DMS53 treated with DMSO at 0.1 percent for 48 hours (cell line): ENCODE measurements around the gene MTHFD2L.
A peak's percentile ranks its signal among the peaks of the same experiment; 100 is the strongest.

Experiments
- DNase-seq: peaks from one replicate; lab custom pipeline; 2025; ENCODE audit not compliant: unreplicated experiment; lab: John Stamatoyannopoulos, UW

The MTHFD2L gene

DNA sequence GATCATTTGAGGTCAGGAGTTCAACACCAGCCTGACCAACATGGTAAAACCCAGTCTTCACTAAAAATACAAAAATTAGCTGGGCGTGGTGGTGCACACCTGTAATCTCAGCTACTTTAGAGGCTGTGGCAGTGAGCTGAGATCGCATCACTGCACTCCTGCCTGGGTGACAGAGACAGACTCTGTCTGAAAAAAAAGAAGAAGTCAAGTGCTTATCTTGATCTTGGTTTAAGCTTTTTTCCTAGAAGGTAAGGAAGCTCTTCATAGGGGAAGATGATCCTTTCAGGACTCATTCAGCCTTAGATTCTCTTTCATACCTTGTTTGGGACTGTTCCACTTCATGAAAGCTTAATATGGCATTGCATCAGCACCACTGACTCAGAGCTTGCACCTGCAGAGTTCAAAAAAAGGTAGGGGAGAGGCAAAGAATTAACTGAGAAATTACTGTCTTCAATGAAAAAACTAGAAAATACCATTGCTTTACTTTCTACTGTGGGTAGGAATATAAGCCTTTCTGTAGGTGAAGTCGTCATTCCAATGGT lies 79.6 kb downstream of the MTHFD2L start:
- peak; percentile 58 for DNase-seq

DNA sequence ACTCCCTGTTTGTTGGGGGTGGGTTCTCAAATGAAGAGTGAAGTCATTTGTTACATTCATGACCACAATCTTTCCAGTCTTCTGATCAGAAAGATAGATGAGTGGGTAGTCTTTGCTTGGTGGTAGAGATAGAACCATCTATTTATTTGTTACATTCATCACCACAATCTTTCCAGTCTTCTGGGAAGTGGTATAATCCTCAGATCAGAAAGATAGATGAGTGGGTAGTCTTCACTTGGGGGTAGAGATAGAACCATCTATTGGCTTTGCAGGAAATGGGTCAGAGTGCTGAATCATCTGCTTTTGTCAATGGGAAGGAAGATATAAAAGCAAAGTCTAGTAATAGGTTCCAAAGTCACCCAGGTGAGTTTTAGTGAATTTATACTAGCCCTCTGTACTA lies 86.1 kb downstream of the MTHFD2L start:
- no peak for DNase-seq

DNA sequence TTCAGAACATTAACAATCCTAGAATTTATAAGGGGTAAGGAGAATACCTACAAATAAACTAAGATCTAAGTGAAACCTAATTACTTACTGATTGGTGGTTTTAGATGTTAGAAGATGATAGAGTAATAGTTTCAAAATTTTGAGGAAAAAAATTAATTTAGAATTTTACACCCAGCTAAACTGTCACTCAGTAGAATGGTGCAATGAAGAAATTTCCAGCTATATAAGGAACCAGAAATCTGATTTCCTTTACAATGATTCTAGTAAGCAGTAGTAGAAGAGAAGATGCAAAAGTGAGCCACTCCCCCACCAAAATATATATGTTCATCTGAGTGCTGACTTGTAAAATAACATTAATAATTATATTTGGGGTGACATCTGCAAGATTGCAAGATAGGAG lies 95.0 kb downstream of the MTHFD2L start:
- DNase-seq, result no peak

DNA sequence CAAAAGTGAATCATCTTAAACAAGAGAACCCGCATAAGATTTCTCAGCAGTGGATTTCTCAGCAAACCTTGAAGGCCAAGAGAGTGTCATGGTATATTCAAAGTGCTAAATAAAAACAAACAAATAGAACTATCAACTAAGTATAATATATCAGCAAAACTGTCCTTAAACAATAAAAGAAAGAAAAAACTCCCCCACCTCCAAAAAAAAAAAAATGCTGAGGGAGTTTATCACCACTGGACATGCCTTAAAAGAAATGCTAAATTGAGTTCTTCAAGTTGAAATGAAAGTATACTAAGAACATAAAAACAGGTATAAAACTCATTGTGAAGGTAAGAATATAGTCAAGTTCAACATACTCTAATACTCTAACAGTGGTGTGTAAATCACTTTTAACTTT lies 96.5 kb downstream of the MTHFD2L start:
- DNase-seq, result no peak

DNA sequence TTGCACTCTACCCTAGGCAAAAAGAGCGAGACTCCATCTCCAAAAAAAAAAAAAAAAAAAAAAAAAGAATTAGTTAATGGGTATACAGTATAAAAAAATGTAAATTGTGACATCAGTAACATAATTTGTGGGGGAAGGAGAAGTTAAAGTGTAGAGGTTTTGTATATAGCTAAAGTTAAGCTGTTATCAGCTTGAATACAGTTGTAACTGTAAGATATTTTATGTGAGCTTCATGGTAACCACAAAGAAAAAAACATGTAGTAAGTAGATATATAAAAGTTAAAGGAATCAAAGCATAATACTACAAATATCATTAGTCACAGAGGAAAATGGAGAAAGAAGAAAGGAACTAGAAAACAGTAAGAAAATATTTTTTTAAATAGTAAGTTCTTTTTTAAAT lies 97.2 kb downstream of the MTHFD2L start:
- no peak for DNase-seq

DNA sequence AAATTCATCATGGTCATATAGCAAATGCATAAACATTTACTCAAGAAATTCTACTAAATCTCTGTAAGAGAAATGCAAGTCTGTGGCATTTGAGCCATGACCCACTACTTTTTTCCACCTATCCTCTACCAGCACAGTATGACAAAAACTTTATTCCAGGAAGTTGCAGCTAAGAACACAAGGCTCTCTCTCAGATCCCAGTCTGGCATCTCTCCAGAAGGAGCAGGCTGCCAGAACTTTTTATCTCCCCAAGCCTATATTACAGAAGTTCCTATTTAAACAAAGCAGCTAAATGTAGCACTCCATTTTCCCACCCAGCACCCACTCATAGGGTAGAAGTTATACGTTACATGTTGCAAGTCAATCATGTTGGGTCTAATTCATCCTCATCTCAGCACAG lies 101.0 kb downstream of the MTHFD2L start:
- DNase-seq, result no peak

DNA sequence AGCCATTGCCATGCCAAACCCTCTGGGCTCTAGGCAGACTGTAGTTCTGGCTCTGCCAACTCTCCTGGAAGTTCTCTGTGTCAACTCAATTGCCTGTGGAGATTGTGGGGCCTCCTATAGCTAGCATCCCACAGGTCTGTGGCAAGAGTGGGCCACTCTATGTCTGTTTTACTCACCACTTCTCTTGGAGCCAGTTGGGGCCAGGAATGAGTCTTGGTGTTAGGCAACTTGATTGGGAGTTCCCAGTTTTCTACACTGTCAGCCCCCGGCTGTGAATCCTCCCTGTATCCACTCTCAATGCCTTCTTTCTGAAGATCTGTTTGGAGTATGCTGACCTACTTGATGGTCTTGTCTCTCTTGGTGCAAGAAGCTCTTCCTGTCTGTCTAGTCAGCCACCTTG lies 102.1 kb downstream of the MTHFD2L start:
- DNase-seq, result no peak

DNA sequence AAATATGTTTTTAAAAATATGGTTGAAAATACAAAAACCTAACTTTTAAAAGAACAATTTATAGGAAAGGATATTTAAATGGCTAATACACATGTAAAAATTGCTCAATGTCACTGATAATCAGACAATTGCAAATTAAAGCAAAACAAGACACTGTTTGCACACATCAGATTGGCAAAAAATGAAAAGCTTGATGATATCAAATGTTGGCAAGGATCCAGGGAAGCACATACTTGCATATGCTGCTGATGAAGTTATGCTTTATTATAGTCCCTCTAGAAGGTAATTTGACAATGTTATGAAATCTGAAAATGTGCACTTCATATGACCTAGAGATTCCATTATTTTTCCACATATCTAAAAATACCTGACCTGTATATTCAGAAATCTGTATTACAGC lies 104.6 kb downstream of the MTHFD2L start:
- no peak for DNase-seq

DNA sequence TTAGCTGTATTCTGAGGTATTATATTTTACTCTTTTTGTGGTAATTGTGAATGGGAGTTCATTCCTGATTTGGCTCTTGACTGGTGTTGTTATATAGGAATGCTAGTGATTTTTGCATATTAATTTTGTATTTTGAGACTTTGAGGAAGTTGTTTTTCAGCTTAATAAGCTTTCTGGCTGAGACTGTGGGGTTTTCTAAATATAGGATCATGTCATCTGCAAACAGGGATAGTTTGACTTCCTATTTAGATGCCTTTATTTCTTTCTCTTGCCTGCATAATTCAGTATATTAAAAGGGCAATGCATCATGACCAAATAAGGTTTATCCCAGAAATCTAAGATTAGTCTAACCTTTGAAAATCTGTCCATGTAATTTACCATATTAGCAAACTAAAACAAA lies 105.6 kb downstream of the MTHFD2L start:
- no peak for DNase-seq

DNA sequence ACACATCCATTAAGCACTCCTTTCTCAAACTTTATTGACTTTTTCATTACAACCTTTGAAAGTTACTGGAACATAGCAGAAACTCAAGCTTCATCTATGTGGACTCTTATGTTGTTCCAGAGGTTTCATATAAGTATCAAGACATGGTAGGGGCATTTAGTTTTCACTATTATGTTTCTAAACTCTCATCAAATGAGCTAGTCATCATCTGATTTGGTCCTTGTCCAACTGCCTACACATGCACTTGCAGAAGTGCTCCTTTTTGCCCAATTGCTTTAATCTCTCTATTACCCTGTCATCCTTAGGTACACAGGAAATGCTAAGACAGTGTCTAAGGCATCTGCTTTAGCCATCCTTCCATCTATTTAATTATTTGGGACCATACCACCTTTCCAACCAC lies 108.2 kb downstream of the MTHFD2L start:
- DNase-seq, result no peak

DNA sequence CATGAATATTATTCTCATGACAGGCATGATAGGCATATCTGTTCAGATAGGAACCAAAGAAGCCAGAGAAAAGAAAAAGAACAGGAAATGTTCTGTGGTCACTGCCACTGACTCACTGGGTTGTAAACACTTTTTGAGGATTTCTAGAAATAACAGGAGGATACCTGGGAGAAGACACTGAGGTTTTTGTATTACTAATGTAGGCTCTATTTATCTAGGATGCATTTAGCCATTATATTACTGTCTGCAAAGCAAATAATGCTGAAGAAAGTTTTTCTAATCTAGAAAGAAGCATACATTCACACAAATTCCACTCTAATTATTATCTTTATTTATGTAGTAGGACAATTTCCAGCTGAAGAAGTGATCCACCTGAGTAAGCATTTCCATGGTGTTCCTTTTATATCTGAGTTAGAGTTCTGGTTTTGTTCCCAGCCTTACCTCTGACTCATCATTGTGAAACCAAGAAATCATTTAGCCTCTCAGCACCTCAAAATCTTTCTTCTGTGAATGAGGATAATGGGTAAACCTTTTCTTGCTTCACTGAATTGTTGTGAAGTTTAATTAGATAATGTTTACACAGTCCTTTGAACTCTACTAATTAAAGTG lies 110.2 kb downstream of the MTHFD2L start:
- DNase-seq, result peak; percentile 16

DNA sequence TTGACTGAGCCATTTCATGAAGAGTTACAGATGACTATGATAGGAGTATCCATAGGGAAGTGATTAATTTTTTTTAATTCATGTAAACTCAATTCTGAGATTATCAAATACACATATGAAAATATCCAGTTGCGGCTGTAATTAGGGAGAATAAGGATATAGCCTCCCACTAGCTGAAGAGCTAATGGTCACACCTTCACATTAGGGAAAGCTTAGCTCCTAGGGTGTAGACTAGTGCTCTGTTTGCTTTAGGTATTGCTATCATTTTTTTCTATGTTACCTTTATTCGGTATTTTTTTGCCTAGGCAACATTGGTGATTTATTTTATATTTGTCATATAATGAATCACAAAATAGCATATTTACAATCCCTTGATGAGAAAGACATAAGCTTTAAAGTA lies 110.7 kb downstream of the MTHFD2L start:
- no peak for DNase-seq

DNA sequence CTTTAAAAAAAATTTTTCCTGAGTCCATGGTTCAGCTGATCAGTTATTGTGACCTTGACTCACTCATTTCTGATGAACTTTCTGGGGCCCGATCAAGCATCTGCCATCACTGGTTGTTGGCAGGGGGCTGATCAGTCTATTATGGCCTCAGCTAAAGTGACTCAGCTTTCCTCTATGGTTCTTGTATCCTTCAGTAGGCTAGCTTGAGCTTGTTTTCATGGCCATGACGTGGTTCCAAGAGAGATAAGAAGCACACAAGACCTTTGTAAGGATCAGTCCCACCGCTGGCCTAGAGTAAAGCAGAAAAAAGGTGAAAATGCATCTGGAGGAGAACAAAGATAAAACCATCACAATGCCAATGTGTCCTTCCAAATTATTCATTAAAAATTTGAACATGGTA lies 120.6 kb downstream of the MTHFD2L start:
- DNase-seq, result no peak

DNA sequence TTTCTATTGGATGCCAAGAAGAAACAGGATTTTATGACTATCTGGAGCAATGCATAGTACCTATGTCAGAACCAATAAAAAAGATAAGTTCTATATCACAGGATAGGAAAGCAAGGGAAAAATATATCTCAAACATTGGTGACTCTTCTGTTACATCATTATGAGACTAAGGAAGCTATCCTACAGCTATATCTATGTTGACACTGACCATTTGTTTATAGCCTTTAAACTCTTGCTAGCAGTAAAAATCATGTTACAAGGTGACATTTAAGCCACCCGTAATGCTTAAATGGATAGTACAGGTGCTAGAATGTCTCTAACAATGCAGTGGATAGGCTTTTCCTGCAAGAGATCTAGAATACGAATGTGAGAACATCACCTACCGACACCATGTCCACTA lies 121.8 kb downstream of the MTHFD2L start:
- no peak for DNase-seq

DNA sequence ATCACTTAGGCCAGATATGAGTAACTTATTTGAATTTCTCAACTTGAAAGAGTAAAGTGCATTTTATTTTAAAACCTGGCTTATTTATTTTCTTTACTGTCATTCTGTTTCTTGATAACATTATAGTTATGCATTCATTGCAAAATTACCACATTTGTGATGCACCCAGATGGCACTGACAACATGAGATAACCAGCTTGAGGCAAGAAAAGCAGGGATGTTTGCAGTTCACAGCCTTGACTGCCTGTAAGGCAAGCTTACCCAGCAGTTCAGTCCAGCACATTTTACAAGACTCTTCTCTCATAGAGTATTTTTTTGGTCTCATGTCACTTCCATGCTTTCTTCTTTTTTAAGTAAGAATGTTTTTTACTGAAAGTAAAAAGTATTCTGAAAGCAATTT lies 125.0 kb downstream of the MTHFD2L start:
- DNase-seq, result no peak

DNA sequence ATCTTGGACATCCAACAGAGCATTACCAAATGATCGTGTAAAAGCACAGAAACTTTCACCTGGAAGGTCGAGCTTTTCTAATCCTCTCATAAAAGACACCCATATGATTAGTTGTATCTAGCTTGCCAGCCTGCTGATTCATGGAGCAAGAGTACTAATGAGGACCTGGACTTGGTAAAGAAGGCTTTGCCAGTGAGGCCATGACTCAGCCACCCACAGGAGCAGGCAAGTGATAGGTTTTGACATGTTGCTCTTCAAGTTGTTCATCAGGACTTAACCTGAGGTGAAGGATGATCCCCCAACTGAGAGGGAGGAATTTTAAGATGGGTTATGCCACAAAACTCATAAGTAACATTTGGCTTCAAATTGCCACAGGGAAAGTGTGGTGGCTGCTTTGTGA lies 125.7 kb downstream of the MTHFD2L start:
- DNase-seq, result no peak

DNA sequence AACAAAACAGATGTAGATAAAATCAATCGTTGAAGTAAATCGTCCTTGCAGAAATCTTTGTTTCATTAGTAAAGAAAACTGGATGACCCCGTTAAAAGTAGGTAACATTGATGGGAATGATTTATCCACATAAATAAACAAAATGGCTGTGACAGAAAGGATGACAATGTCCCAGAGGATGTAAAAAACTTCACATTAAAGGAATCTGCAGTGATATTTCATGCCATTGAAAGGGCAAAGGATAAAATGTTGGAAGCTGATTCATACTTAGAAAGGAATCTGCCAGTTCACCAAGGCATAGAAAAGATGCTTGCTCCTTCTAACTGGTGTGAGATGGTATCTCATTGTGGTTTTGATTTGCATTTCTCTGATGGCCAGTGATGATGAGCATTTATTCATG lies 126.1 kb downstream of the MTHFD2L start:
- DNase-seq, result no peak

DNA sequence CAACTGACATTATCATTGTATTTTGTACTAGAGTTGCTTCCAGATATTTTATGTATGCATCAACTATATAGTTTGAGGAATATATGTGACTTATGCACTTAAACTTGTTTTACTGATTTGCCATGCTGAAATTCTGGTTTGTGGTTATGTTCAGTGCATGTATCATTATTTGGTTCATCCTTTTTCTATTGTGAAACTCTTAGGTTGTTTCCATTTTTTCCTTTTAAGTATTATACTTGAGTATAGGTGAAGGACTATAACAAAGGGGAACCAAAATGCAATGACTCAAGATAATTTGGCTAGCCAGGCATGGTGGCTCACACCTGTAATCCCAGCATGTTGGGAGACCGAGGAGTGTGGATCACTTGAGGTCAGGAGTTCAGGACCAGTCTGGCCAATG lies 129.2 kb downstream of the MTHFD2L start:
- DNase-seq, result no peak

DNA sequence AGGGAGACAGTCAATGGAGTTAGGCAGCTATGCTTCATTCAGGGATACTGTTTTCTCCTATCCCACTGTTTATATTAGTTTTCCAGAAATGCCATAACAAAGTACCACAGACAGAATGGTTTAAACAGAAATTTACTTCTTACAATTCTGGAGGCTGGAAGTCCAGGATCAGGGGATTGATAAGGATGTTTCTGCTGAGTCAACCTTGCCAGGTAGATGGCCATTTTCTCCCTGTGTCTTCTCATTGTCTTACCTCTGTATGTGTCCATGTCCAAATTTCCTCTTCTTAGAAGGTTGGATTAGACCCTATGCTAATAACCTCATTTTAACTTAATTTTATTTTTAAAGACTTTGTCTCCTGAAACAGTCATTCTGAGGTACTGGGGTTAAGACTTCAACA lies 129.9 kb downstream of the MTHFD2L start:
- no peak for DNase-seq

DNA sequence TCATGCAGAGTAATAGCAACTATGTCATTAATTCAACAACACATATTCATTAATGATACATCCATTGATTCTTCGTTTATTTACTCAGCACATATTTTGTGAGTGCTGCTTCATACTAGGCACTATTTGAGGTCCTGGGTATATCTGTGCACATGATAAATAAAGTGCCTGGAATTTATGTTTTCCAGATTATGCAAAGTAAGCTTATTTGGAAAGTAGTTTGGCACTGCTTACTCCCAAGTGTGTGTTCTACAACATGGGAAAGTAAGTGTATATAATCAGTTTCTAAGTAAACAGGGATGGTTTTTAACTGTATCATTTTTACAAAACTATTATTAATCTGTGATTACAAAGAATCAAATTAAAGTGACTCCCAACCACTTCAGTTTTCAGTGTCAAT lies 133.6 kb downstream of the MTHFD2L start:
- no peak for DNase-seq

DNA sequence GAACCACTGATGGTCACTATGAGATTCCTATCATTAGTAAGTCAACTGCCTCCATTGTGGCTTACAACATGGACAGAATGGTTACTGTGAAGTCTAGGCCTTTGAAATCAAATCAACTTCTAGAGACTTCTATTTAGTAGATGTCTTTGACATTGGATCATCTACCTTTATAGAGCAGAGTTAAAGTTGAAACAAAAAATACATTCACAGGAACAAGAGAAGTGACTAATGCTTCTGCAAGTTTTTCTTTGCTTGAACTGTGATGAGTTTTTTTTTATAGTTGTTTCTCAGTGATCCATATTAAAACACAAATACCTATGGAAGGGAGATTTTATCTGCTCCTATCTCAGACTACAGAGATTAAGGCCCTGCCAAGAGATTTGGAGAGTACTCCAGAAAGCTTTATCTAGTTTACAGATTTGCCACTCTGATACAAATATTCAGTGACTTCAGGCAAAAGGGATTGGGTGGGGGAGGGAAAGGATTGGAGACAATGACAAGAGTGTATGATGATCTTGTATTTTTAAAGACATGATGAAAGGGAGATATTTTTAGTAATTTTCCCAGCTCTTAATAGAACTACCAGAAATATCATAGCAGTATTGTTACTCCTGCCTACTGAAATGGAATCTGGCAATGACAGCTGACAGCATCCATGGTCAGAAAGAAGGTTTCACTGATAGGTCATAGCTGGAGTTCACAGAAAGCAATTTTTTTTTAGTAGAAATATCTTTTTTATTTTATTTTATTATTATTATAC lies 134.4 kb downstream of the MTHFD2L start:
- no peak for DNase-seq

DNA sequence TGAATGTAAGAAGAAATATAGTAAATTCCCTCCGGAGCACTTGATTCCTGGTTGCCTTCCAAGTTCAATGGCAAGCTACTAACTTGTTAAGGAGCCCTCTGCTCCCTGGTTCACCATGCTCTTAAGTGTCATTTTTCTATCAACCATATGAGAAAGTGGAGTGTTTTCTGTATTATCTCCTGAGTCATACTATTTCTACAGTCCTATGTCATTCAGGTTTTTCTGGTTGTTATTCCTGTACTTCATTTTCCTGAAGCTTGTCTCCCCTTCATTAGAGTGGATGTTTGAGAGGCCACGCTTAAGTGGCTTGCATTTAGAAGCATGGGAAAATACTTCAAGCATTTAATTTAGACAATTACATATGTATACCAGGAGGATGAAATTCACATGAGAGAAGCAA lies 135.6 kb downstream of the MTHFD2L start:
- DNase-seq, result peak; percentile 86

DNA sequence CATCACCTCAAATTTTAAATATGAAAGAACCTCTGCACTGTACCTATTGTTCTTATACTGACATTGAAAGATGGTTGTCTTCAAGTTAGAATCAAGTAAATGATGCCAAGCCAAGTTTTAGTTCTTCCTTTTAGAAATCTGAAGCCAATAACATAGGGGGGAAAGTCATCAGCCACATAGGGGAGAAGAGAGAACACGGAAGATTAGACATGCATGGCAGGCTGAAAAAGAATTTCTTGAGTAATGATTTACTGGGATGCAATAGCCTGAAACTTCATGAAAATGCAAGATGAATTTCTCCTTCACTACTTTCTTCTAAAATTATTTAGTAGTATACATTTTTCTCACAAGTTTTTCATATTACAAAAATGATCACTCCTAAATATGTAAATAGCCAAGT lies 136.8 kb downstream of the MTHFD2L start:
- no peak for DNase-seq
